Right cardiac atrium (tissue), 5 donors: ENCODE measurements around the gene CDH4. TPM values are rescaled to one million over a fixed set of nuclear protein-coding genes. Genes with fewer than 3 reads are reported as not detected.

Experiments used
- ATAC-seq, 2 donors: fragments of 200-7000 bp; cut with Tn5 transposase; one replicate each; pipeline versions ENCODE4 v1.8.0 to v1.9.1; 2020; ENCODE audit warnings: moderate library complexity in 2 of 2, mild to moderate bottlenecking in 1 of 2
- DNase-seq, 3 donors: peaks; one replicate each; pipeline ENCODE4 v3.0.0-alpha.2; 2020
- H3K27ac ChIP-seq: one replicate; pipeline ENCODE4 v1.5.1; 2013; ENCODE audit warnings: mild to moderate bottlenecking, low read length, control low read depth, moderate library complexity
- H3K27me3 ChIP-seq: one replicate; pipeline ENCODE4 v1.6.1; 2013; ENCODE audit not compliant: control insufficient read depth, insufficient read depth
- H3K4me1 ChIP-seq: one replicate; pipeline ENCODE4 v1.6.1; 2013; ENCODE audit warnings: low read length; ENCODE audit not compliant: control insufficient read depth, insufficient read depth
- H3K4me3 ChIP-seq: one replicate; pipeline ENCODE4 v1.5.1; 2013; ENCODE audit warnings: low read length, control low read depth
- H3K9me3 ChIP-seq: one replicate; pipeline ENCODE4 v1.6.1; 2013; ENCODE audit warnings: low read length; ENCODE audit not compliant: control insufficient read depth
- WGBS: extraction: QIAGEN DNeasy Blood & Tissue Kit; methylation state at CpG from one replicate; pipeline ENCODE4 v1.1.7; 2013; 5-methylcytosine and 5-hydroxymethylcytosine counted together
- intact Hi-C, 4 donors: fragments of 100-400 bp; cut with DNase I; formaldehyde crosslinking; loops; one replicate each; pipeline versions ENCODE4 v1.11.0 to v1.14.0; 2022 to 2023
- polyA plus RNA-seq: library from polyadenylated mRNA; stranded (reverse); fragments of 200-250 nt; gene quantifications from one replicate; pipeline ENCODE4 v1.2.3, GENCODE V29; 2013
- total RNA-seq, 4 donors: library from RNA; stranded (reverse); fragmentation: NEBNext Ultra II Directional; extraction: Animal tissue kit (Norgen Biotek cat#: 25700); gene quantifications; one replicate each; pipeline ENCODE4 v1.2.1, GENCODE V29; 2021
- donor health status: healthy with polysubstance abuse.
- donor health status: DM: no; HTN: yes; CAD: no.
- donor health status: DM: no; HTN: no; CAD: no.
- donor health status: DM: no; HTN: yes; CAD: no; lungs with severe emphysema.
- donor health status: DM: yes; HTN: yes; CAD: no.

Gene CDH4
- total and polyA plus RNA-seq, 5 donors = 0.21 to 1.0 (median 0.39) TPM

GRCh38 chr20:61599061-61599531, 347.0 kb downstream of the CDH4 start:
- Histone ChIP-seq H3K9me3 (no peaks in the 10 kb centered on the region), H3K4me3 (no peak overlapping the region), H3K27me3 (no peaks in the 10 kb centered on the region), H3K27ac (no peak overlapping the region), H3K4me1 (no peaks in the 10 kb centered on the region)
- ATAC-seq = no peak
- peak in 1 of 3 donors; percentile 44 for DNase-seq
- WGBS = 66% methylated on average over 12 of the region's 12 CpGs
- intact Hi-C loops = no loop called here

DNA sequence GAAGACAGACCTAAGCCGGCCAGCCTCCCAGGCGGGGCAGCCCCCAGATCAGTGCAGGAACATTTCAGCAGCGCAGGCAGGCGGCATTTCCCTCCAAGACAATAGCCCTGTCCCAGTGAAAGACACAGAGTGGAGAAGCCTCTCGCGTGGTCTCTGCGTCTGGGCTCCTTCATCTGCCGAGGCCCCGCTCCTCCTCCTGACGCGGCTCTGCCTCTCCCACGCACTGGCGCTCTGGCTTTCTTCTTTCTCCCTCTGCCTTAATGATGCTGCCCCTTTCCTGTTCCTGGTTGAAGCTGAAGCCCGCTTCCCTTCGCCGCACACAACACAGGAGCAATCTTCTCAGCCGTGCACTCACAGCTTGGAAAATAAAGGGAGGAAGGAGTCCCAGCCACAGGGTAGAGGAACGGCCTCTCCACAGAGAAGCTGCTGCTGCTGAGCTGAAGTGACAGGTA, 347.5 kb downstream of the CDH4 start:
- Histone ChIP-seq H3K27me3 (no peaks in the 10 kb centered on the region), H3K4me3 (no peak overlapping the region), H3K27ac (no peak overlapping the region), H3K9me3 (no peaks in the 10 kb centered on the region), H3K4me1 (no peaks in the 10 kb centered on the region)
- WGBS = 61% methylated on average over 18 of the region's 18 CpGs
- intact Hi-C loops = no loop called here
- ATAC-seq = no peak
- DNase-seq = no peak

DNA sequence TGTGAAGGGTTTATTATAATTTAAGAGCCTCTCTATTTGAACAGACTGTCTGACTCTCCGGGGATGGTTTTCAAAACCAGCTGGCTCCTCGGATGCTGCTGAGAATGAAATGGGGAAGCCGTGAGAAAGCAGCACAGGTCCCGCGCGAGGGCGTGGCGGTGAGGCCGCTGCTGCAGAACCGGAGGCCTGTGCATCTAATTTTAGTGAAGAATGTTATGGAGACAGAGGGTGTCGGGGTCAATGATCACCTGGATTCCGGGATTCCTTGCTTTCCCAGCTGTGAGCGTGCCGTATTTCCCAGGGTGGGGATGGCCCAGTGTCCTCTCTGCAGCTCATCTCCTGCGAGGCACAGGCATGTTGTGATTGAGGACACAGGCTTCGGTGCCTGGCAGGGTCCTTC, 348.0 kb downstream of the CDH4 start:
- H3K4me1 ChIP-seq = no peaks in the 10 kb centered on the region
- intact Hi-C loops = no loop called here
- no peak overlapping the region for H3K27ac ChIP-seq
- 80% methylated on average over 16 of the region's 16 CpGs for WGBS
- no peak overlapping the region for H3K4me3 ChIP-seq
- DNase-seq = peak in 1 of 3 donors; percentile 3
- no peaks in the 10 kb centered on the region for H3K27me3 ChIP-seq
- no peak for ATAC-seq
- no peaks in the 10 kb centered on the region for H3K9me3 ChIP-seq

GRCh38 chr20:61601361-61601760, 349.3 kb downstream of the CDH4 start:
- H3K4me3 ChIP-seq = no peak overlapping the region
- no peaks in the 10 kb centered on the region for H3K9me3 ChIP-seq
- H3K27me3 ChIP-seq = no peaks in the 10 kb centered on the region
- 81% methylated on average over 12 of the region's 12 CpGs for WGBS
- no peak overlapping the region for H3K27ac ChIP-seq
- intact Hi-C loops = no loop called here
- no peaks in the 10 kb centered on the region for H3K4me1 ChIP-seq
- ATAC-seq = no peak
- DNase-seq = peak in 1 of 3 donors; percentile 37

- DNase-seq = peak in 1 of 3 donors; percentile 21
- Histone ChIP-seq H3K27me3 (no peaks in the 10 kb centered on the region), H3K4me3 (no peak overlapping the region), H3K4me1 (no peaks in the 10 kb centered on the region), H3K9me3 (no peaks in the 10 kb centered on the region), H3K27ac (no peak overlapping the region)
- intact Hi-C loops = no loop called here
- 90% methylated on average over 14 of the region's 14 CpGs for WGBS
- no peak for ATAC-seq
Measured at GRCh38 chr20:61601853-61602252, 349.8 kb downstream of the CDH4 start.

- no peak for ATAC-seq
- 84% methylated on average over 5 of the region's 5 CpGs for WGBS
Measured at GRCh38 chr20:61603715-61604114, 351.7 kb downstream of the CDH4 start.

GRCh38 chr20:61604549-61604948, 352.5 kb downstream of the CDH4 start:
- Histone ChIP-seq H3K27me3 (no peaks in the 10 kb centered on the region), H3K4me3 (no peak overlapping the region), H3K9me3 (no peaks in the 10 kb centered on the region), H3K27ac (no peak overlapping the region), H3K4me1 (no peaks in the 10 kb centered on the region)
- 57% methylated on average over 7 of the region's 7 CpGs for WGBS
- intact Hi-C loops = no loop called here
- ATAC-seq = no peak
- no peak for DNase-seq

More at GRCh38 chr20:61603715-61604114, 351.7 kb downstream of the CDH4 start:
- Histone ChIP-seq H3K27me3 (no peaks in the 10 kb centered on the region), H3K4me3 (no peak overlapping the region), H3K4me1 (no peaks in the 10 kb centered on the region), H3K27ac (no peak overlapping the region), H3K9me3 (no peaks in the 10 kb centered on the region)
- DNase-seq = peak in 1 of 3 donors; percentile 15
- intact Hi-C loops = no loop called here

- Histone ChIP-seq H3K4me1 (no peaks in the 10 kb centered on the region), H3K27ac (no peak overlapping the region), H3K27me3 (no peaks in the 10 kb centered on the region), H3K4me3 (no peak overlapping the region), H3K9me3 (no peaks in the 10 kb centered on the region)
- intact Hi-C loops = no loop called here
- DNase-seq = no peak
- ATAC-seq = no peak
Measured at GRCh38 chr20:61605283-61605682, 353.2 kb downstream of the CDH4 start.

- no peak for ATAC-seq
- Histone ChIP-seq H3K4me3 (no peak overlapping the region), H3K9me3 (no peaks in the 10 kb centered on the region), H3K27ac (no peak overlapping the region), H3K27me3 (no peaks in the 10 kb centered on the region), H3K4me1 (no peaks in the 10 kb centered on the region)
- DNase-seq = peak in 1 of 3 donors; percentile 24
- WGBS = 79% methylated on average over 12 of the region's 12 CpGs
- intact Hi-C loops = no loop called here
Measured at GRCh38 chr20:61605862-61606557, 353.9 kb downstream of the CDH4 start.

- intact Hi-C loops = no loop called here
- H3K27me3 ChIP-seq = no peaks in the 10 kb centered on the region
- H3K4me1 ChIP-seq = no peaks in the 10 kb centered on the region
- H3K27ac ChIP-seq = no peak overlapping the region
- WGBS = 64% methylated on average over 21 of the region's 21 CpGs
- H3K4me3 ChIP-seq = no peak overlapping the region
- DNase-seq = peak in 1 of 3 donors; percentile 40
- H3K9me3 ChIP-seq = no peaks in the 10 kb centered on the region
- no peak for ATAC-seq
Measured at GRCh38 chr20:61608275-61609085, 356.4 kb downstream of the CDH4 start.

DNA sequence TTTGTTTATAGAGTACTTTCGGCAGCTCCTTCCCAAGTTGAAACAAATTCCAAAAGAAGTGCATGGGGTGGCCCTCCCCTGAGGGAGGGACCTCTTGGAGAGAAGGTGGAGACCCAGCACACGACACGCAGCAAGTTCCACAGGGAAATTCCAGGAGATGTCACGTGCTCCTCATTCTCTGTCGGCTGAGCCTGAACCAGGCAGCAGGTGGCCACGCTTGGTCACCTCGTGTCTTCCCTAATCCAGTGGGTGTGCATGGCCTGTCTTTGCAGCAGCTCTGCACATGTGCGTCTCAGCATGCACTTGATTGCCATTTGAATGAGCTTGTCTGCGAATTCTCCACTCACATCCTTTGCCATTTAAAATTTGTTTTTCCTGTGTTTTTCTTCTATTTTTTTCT, 357.4 kb downstream of the CDH4 start:
- H3K27ac ChIP-seq = no peak overlapping the region
- intact Hi-C loops = no loop called here
- H3K4me3 ChIP-seq = no peak overlapping the region
- 74% methylated on average over 9 of the region's 9 CpGs for WGBS
- DNase-seq (no peak), ATAC-seq (no peak)
- no peaks in the 10 kb centered on the region for H3K4me1 ChIP-seq
- H3K27me3 ChIP-seq = no peaks in the 10 kb centered on the region
- no peaks in the 10 kb centered on the region for H3K9me3 ChIP-seq
